ENCODE data around the gene EIF6.

GRCh38 chr20:35291654-35292503, 7.3 kb upstream of the EIF6 start, which contains the start of gene FAM83C:
- TF ChIP-seq CTCF (IDR thresholded peaks at IDR 0.05) (no peak), POLR2A (IDR thresholded peaks at IDR 0.05) (peak in 2 of 4 donors; percentile 65 to 72)

All from esophagus squamous epithelium (tissue), 4 donors.